Osteocyte (in vitro differentiated cells): Measurements from ENCODE around the gene RBPJ. TPM values are rescaled to one million over a fixed set of nuclear protein-coding genes. Genes with fewer than 3 reads are reported as not detected.

Experiments
- DNase-seq: peaks from one replicate; pipeline ENCODE4 v3.0.0; 2021; ENCODE audit warnings: mixed read lengths; ENCODE audit not compliant: unreplicated experiment; ENCODE audit errors: extremely low spot score
- H3K27ac Mint-ChIP-seq: one replicate; pipeline ENCODE4 v1.8.0; 2021; ENCODE audit warnings: mild to moderate bottlenecking, mixed read lengths; ENCODE audit not compliant: unreplicated experiment
- H3K27me3 Mint-ChIP-seq: one replicate; pipeline ENCODE4 v1.8.0; 2021; ENCODE audit warnings: mixed read lengths; ENCODE audit not compliant: unreplicated experiment
- H3K36me3 Mint-ChIP-seq: one replicate; pipeline ENCODE4 v1.8.0; 2021; ENCODE audit warnings: mixed read lengths; ENCODE audit not compliant: unreplicated experiment
- H3K4me1 Mint-ChIP-seq: one replicate; pipeline ENCODE4 v1.8.0; 2021; ENCODE audit warnings: mixed read lengths; ENCODE audit not compliant: unreplicated experiment
- H3K4me3 Mint-ChIP-seq: one replicate; pipeline ENCODE4 v1.8.0; 2021; ENCODE audit warnings: mild to moderate bottlenecking, moderate library complexity, mixed read lengths; ENCODE audit not compliant: unreplicated experiment
- H3K9me3 Mint-ChIP-seq: one replicate; pipeline ENCODE4 v1.8.0; 2021; ENCODE audit warnings: mixed read lengths; ENCODE audit not compliant: unreplicated experiment
- total RNA-seq: library from RNA; stranded (reverse); gene quantifications from 2 replicates; pipeline ENCODE4 v1.2.1, GENCODE V29; 2021
- TF ChIP-seq, protein P1 (sequence below): fragments of 200-600 bp; sonication (generic); IDR thresholded peaks from 2 replicates; pipeline ENCODE4 v1.5.0; 2021; ENCODE audit warnings: antibody characterized with exemption, mild to moderate bottlenecking, moderate library complexity

RBPJ gene
- total RNA-seq, 1 donor from 2014 or later = 79.8 TPM

DNA sequence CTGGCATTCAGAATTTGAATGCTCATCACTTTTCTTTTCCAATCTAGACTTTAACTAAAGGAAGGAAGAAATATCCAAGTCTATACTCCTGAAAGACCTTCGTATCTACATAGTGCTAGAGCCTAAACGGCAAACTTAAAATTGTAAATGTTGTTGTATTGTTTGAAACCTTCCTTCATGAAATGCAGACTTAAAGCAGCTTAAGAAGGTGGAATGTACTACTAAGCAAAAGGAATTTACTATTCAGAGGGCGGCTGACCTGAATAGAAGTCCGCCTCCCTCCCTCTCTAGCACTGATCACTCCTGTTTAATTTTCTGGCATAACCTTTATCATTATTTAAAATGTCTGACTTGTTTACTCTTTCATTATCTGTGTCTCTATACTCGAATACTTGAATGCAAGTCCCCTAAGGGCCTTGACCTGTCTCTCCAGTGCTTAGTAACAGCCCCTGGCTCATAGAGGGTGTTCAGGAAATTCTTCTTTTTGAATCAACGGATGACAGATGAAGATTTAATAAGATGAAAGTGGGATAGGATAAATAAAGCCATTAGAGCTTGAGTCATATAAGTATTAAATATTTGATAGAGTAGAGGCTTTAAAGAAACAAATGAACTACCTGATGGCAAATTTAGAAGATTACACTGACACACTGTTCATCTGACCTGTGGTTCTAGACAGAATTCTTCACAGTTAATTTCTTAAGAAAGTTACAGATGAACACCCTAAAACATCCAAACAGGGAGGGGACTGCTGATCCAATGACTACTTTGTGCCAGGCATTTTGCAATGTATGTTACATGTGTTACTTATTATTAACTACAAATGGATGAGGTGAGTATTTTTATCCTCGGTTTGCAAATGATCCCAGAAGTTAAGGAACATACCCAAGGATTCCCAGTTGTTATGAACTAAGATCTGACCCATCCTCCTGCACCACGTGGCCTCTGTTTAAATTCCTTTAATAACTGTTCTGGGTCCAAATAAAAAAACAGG is 20.2 kb upstream of the RBPJ start:
- TF ChIP-seq, protein P1, sequence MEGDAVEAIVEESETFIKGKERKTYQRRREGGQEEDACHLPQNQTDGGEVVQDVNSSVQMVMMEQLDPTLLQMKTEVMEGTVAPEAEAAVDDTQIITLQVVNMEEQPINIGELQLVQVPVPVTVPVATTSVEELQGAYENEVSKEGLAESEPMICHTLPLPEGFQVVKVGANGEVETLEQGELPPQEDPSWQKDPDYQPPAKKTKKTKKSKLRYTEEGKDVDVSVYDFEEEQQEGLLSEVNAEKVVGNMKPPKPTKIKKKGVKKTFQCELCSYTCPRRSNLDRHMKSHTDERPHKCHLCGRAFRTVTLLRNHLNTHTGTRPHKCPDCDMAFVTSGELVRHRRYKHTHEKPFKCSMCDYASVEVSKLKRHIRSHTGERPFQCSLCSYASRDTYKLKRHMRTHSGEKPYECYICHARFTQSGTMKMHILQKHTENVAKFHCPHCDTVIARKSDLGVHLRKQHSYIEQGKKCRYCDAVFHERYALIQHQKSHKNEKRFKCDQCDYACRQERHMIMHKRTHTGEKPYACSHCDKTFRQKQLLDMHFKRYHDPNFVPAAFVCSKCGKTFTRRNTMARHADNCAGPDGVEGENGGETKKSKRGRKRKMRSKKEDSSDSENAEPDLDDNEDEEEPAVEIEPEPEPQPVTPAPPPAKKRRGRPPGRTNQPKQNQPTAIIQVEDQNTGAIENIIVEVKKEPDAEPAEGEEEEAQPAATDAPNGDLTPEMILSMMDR = no peak
- DNase-seq = no peak
- H3K36me3 Mint-ChIP-seq = no peaks in the 10 kb centered on the region
- no peaks in the 10 kb centered on the region for H3K27me3 Mint-ChIP-seq
- no peak overlapping the region for H3K27ac Mint-ChIP-seq
- peaks cover 39% of the 10 kb centered on the region for H3K4me1 Mint-ChIP-seq
- no peaks in the 10 kb centered on the region for H3K9me3 Mint-ChIP-seq
- H3K4me3 Mint-ChIP-seq = no peak overlapping the region

- Mint-ChIP-seq H3K36me3 (no peaks in the 10 kb centered on the region), H3K9me3 (no peaks in the 10 kb centered on the region)
- TF ChIP-seq, protein P1 = no peak
These were observed 18.5 kb upstream of the RBPJ start for GRCh38 chr4:26302031-26302899.

GRCh38 chr4:26303008-26303407 is 17.8 kb upstream of the RBPJ start:
- no peak for DNase-seq
- Mint-ChIP-seq H3K4me3 (no peak overlapping the region), H3K4me1 (peaks cover 23% of the 10 kb centered on the region), H3K36me3 (no peaks in the 10 kb centered on the region), H3K27me3 (no peaks in the 10 kb centered on the region), H3K27ac (no peak overlapping the region), H3K9me3 (no peaks in the 10 kb centered on the region)
- TF ChIP-seq, protein P1 = no peak

More at GRCh38 chr4:26302031-26302899, 18.5 kb upstream of the RBPJ start:
- Mint-ChIP-seq H3K4me1 (peaks cover 31% of the 10 kb centered on the region), H3K27me3 (no peaks in the 10 kb centered on the region), H3K27ac (no peak overlapping the region), H3K4me3 (no peak overlapping the region)
- no peak for DNase-seq

DNA sequence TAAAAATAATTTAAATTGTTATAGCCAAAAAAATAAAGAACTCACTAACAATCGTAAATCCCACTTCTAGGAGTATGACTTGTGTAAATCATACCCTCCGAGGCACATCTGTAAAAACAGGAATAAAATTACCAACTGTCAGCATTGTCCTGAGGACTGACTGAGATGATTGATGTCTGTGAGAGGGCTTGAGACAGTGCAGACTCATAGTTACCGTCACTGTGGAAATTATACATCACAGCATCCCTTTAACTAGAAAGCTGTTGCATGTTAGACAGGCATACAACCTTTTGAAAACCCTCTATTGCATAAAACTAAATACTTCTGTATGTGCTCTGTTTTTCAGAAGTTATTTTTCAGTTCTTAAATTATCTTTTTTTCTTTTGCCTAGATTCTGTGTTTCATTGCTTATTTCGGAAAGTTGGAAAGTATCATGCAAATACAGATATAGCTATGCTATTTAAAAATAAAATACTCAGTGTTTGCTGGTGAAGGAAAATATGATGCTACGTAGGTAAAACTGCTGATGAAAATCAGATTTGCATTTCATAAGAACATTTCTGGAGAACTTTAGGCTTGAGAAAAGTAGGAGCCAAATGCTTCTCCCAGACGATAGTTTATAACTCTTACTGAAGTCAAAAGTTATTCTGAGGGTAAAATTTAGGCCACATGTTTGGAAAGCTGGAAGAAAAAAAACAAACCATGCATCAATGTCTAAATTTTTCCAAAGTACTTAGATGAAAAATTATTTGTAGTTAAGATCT is 13.6 kb upstream of the RBPJ start:
- no peaks in the 10 kb centered on the region for H3K27me3 Mint-ChIP-seq
- H3K4me3 Mint-ChIP-seq = no peak overlapping the region
- no peak overlapping the region for H3K27ac Mint-ChIP-seq
- H3K9me3 Mint-ChIP-seq = no peaks in the 10 kb centered on the region
- DNase-seq = no peak
- peaks cover 5% of the 10 kb centered on the region for H3K4me1 Mint-ChIP-seq
- no peaks in the 10 kb centered on the region for H3K36me3 Mint-ChIP-seq
- TF ChIP-seq, protein P1 = no peak
